ENCODE results near the gene LCN15. TPM values are rescaled to one million over a fixed set of nuclear protein-coding genes. Genes with fewer than 3 reads are reported as not detected.

Gene LCN15
- total RNA-seq, 4 donors from 2014 or later = not detected

DNA sequence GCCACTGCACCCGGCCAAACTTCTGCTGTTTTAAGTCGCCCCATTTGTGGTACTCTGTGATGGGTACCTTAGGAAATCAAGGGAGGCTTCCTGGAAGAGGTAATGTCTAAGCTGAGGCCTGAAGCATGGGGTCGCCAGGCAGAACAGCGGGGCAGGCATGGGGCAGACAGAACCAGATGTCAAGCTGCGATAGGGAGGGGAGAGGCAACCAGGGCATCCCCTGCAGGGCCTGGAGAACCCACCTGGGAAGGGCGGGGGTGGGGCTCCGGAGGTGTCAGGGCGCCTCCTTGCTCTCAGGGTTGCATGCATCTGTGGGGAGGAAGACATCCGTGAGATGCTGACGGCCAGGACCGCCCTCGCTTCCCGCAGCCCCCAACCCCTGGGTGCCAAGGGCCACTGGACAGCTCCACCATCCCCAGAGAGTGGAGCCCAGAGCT is 2.8 kb downstream of the LCN15 start:
- TF ChIP-seq, protein P1, sequence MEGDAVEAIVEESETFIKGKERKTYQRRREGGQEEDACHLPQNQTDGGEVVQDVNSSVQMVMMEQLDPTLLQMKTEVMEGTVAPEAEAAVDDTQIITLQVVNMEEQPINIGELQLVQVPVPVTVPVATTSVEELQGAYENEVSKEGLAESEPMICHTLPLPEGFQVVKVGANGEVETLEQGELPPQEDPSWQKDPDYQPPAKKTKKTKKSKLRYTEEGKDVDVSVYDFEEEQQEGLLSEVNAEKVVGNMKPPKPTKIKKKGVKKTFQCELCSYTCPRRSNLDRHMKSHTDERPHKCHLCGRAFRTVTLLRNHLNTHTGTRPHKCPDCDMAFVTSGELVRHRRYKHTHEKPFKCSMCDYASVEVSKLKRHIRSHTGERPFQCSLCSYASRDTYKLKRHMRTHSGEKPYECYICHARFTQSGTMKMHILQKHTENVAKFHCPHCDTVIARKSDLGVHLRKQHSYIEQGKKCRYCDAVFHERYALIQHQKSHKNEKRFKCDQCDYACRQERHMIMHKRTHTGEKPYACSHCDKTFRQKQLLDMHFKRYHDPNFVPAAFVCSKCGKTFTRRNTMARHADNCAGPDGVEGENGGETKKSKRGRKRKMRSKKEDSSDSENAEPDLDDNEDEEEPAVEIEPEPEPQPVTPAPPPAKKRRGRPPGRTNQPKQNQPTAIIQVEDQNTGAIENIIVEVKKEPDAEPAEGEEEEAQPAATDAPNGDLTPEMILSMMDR (IDR thresholded peaks at IDR 0.05; ENCODE audit: low read depth) = no peak

DNA sequence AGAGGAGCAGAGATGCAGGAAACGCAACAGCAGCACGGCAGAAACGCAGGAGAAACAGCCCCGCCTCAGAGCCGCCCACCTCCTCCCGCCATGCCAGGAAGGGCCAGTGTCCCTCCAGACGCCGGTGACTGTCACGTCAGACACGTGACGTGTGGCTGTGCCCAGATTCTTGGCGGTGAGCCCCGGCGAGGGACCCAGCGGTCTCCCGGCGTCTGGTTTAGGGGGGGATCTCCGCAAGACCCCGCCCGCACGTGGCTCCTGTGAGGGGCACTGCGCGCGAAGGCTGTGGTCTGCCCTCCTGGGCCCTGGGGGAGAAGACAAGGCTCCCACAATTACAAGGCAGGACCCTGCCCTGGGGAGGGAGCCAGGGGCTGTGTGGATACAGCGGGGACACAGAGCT is 3.9 kb downstream of the LCN15 start:
- TF ChIP-seq, protein P1 (IDR thresholded peaks at IDR 0.05; ENCODE audit: low read depth) = no peak

DNA sequence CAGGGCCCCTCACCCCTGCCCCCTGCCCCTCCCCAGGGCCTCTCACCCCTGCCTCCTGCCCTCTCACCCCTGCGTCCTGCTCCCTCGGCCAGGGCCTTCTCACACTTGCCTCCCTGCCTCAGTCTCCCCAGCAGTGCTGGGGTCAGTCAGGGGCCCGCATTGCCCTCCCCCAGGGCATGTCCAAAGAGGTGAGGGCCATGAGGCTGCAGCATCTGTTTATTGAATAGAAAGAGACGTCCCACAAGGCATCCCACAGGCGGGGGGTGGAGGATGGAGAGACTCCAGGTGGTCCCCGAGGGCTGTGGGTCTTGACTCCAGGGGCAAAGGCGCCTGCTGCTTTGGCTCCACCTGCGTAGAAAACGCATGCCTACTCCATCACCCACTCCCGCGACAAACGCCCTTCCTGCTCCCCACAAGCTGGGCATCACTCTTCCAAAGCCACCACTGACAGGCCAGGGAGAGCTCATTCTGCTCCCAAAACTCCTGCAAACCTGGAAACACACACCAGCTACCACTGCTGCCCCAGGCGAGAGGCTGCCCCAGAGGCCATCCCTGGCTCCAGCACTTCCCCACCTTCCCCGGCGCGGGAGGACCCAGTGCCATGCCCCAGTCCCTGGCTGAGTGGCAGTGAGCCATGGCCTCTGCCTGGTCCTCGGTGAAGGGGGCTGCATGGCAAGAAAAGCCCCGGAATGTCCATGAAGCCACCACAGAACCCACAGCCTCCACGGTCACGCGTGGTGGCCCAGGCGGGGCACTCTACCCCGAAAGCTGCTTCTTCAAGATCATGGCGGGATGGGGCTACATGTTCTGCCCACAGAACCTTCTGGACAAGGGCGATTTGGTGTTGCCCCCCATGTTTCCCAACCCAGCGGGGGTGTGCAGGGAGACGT is 4.6 kb downstream of the LCN15 start:
- TF ChIP-seq, protein P1 (IDR thresholded peaks at IDR 0.05; ENCODE audit: low read depth) = no peak

DNA sequence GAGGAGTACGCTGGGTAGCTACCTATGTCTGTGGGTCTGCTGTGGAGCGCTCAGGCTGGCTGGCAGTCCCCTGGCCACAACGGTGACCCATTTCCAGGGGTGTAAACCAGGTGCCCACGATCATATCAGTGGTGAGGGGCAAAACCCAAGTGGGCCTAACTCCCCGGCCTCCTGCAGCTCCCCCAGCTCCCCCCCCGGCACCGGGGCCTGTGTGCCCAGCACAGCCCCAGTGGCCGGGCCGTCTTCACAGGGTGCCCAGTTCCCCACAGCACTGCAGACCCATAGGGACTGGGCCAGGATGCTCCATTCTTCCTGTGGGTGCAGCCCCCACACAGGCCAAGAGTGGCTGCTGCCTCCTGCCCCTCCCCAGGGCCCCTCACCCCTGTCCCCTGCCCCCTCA is 5.3 kb downstream of the LCN15 start:
- TF ChIP-seq, protein P1 (IDR thresholded peaks at IDR 0.05; ENCODE audit: low read depth) = no peak

DNA sequence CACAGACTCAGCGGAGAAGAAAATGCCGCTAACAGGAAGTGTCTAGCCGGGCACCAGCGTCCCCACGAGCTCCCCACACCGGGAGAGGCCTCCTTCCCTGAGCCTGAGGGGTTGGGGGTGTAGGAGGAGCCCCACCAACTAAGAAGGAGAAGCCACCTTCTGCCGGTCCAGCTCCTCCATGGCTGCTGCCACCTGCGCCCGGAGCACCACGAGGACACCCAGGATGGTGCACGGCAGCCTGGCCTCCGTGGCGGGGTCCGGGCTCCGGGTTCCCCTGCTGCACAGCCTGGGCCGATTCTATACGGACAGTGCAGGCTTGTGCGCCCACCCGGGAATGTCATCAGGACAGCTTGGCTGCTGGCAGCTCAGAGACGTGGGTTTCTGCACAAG is 6.6 kb downstream of the LCN15 start:
- TF ChIP-seq, protein P1 (IDR thresholded peaks at IDR 0.05; ENCODE audit: low read depth) = no peak

DNA sequence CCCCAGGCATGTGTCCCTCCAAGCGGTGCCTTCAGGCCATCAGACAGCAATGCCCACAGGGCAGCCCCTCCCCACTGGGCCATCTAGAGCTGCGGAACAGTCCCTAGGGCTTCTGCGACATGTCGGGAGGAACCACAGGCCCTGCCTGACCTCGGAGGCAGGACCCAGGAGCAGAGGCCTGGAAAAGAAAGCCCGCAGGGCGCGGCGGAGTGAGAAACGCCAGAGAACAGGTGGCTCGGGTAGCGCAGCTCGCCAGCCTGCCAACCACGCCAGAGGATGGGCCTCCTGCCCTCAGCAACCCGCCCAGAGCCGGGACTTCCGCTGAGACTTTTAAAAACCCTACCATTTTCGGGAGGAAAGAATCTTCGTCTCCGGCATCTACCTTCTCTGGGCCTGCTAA is 7.0 kb downstream of the LCN15 start:
- TF ChIP-seq, protein P1 (IDR thresholded peaks at IDR 0.05; ENCODE audit: low read depth) = no peak

DNA sequence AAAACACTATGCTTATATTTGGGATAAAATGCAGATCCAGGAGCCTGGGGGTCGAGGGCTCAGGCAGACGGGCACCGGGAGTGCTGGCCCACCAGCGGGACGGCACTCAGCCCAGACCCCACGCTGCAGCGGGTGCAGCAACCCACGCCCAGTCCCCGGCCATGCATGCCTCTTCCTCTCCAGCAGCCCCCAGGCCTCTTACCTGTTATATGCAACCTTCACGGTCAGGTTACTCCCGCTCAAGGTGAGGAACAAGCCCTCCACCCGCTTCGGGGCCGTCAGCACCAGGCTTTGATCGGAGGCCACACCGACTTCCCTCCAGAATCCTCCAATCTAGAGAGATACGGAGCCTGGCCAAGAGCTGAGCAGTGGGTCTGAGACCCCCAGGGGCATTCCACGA is 7.5 kb downstream of the LCN15 start:
- TF ChIP-seq, protein P1 (IDR thresholded peaks at IDR 0.05; ENCODE audit: low read depth) = no peak
